ENCODE data around the gene PPEF1.
"Not testable (repeated sequence)": the region's sequence is repeated elsewhere in the genome, so short reads cannot be mapped to it uniquely, and the experiment has no call there.

Gene PPEF1

DNA sequence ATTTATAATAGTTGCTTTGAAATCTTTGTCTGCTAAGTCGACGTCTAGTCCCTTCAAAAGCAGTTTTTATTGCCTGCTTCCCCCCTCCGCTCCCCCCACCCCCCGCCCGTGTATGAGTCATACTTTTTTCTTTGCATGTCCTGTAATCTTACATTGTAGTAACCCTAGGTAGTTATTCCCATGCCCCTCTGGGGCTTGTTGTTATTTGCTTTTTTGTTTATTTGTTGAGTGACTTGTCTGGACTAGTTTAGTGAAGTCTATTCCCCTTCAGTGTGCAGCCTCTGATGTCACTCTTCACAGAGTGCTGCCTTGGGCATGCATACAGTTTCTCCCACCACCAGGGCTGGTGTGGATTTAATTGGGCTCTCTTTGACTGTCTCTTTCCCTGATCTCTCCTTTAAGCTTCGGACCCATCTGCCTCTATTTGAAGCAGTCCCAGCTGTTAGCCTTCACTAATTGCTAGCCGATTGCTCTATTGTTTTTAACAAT lies 86.2 kb downstream of the PPEF1 start:
- no peak for DNase-seq (ENCODE audit: low read depth)

DNA sequence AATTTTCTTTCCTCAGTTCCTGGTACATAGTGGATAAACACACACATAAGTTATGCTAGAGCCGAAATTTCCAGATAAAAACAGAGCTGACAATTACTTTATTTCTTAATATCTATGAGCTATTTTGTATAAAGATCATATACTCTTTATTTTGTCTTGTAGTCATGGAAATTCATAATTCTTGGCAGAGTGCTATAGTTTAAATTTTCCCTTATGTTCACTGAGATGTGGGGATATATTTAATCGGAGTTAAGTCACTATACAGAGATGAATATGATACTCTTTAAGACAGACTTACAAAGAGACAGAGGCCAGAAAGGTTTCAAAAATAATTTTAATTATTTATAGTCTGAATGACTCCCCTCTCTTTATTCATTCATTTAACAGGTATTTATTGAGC lies 89.7 kb downstream of the PPEF1 start:
- DNase-seq (ENCODE audit: low read depth) = no peak

DNA sequence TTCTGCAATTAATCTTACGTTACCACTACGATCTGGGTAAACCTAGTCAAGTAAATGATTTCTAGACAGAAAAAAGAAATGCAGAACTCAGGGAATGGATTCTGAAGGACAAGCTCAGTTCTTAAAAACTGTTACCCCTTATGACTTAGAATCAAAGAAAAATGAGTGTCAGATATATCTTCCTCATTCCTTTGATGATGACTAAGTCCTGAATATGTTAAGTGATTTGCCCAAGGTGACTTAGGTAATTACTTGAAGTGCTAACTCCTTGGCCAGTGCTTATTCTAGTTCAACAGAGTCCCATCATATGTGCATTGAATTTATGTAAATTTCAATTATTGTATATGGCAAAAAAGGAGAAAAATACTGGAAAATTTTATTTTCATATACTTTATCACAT lies 92.5 kb downstream of the PPEF1 start:
- DNase-seq (ENCODE audit: low read depth) = no peak

DNA sequence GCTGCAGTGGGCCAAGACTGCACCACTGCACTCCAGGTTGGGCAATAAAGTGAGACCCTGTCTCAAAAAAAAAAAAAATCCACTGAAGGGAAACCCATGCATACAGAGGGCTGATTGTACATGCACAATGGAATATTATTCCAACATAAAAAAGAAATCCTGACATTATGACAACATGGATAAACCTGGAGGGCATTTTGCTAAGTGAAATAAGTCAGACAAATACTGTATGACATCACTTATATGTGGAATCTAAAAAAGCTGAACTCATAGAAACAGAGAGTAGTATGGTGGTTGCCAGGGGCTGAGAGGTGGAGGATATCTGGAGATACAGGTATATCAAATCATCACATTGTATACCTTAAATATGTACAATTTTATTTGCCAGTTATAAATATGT lies 102.2 kb downstream of the PPEF1 start:
- DNase-seq (ENCODE audit: low read depth) = no peak

DNA sequence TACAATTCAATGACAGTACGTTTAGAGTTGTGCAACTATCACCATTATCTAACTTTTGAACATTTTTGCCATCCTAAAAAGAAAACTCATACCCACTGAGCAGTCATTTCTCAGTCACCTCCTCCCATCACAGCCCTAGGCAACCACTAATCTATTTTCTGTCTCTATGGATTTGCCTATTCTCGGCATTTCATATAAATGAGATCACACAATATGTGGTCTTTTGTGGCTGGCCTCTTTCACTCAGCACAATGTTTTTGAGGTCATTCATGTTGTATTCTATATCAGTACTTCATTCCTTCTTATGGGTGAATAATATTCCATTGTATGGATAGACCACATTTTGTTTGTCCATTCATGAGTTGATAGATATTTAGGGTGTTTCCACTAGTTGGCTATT lies 103.0 kb downstream of the PPEF1 start:
- no peak for DNase-seq (ENCODE audit: low read depth)

DNA sequence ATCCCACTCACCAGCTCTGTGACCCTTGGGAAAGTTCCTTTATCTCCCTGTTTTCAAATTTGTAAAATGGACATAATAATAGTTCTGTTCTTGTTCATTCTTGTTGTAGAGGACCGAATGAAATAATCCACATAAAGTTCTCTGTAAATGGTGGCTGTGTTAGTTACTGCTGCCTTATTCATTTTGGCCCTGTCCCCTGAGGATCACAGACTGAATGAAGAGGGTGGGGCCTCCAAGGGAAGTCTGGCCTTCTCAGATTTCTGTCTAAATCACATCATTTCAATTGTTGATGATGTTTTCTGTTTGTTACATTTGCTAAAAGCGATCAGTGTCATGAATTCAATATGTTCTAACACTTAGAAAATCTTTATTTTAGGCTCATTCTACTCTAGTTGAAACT lies 117.9 kb downstream of the PPEF1 start:
- DNase-seq (ENCODE audit: low read depth) = no peak

DNA sequence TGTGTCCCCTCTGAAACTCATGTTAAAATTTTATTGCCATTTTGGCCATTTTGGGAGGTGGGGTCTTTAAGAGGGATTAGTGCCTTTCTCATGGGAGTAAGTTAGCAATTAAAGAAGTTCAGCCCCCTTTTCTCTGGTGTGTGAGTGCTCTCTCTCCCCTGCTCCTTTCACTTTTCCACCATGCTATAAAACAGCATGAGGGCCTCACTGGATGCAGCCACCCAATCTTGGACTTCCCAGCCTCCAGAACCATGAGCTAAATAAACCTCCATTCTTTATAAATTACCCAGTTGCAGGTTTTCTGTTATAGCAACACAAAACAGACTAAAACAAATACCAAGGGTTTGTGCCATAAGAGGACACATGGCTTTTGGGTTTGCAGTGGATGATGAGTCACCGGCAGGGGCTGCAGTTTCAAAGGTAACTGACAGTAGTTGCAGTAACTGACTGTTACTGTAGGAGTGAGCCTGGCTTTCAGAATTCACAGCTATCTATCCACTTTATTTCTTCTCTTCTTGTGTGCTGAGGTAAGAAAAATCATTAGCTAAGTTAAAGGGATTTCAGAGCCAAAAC lies 121.5 kb downstream of the PPEF1 start:
- no peak for DNase-seq (ENCODE audit: low read depth)

DNA sequence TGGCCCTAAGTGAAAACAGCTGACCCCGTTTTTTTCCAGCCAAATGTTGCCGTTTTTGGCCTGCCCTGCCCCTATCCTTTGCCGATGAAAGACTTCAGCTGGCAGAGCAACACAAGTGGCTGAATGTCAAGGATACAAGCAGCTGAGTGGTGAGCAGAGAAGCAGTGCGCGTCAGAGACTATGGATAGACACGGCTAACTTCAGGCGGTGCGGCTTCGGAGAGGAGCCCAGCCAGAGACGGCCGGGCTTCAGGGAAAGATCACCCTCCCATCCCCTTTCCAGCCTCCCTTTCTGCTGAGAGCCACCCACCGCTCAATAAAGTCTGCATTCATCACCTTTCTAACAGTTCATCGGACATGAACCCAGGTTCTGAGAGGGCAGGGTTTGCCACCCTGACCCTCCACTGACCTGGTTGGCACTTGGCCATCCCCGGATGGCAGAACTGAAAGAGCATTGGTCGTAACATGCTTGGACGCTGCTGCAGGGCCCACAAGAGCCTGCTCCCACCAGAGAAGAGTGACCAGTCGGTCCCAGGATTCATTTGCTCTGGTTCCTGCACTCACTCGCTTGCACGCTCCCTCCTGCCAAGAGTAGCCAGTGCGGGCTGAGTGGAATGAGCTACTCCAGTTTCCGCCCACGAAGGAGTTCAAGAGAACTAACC lies 125.8 kb downstream of the PPEF1 start:
- no peak for DNase-seq (ENCODE audit: low read depth)

DNA sequence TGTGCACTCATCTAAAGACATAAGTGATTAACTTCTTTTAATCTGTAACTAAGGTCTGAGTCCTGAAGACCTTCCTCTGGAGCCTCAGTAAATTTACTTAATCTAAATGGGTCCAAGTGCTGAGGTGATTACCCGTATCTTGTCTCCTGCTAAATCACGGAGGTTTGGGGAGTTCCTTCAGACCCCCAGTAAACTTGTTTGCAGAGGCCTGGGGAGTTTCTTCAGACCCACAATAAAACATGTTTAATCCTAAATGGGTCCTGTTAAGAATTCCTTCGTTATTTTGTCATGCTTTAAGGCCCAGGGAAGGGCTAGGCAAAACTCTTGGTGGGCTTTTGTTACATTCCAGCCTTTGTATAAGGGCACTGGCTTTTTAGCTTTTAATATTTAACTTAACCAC lies 140.5 kb downstream of the PPEF1 start:
- not testable (repeated sequence) for DNase-seq (ENCODE audit: low read depth)

DNA sequence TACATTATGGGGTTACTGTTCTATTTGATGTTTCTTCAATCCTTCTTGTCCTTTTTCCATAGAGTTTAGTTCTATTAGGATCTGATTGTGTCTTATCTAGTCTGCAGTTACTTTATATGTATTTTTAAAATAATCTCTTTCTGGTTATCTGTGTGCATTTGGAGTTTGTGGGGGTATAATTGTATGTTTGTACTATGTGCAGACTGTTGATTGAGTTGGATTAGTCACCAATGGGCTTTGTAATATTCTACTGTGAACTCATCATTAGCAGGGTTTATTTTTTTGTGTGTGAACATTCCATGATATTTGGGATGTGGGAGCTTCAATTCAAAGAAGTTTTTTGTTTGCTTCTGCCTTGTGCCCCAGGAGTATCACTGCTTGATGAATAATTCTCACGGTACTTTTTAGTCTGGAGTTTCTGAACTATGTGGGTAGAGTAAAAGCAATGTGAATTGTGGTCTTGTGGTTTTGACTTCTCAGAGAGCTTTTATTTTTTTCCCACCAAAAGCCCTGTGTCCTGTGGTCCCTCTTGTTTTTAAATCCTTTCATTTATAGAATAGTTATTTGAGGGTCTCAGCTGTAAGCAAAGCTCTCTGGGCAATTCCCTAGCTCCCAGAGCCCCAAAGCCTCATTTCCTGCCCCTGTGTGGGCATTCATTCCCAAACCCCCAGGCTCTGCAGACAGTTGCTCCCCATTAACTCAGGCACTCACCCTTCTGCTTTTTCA lies 148.6 kb downstream of the PPEF1 start:
- DNase-seq (ENCODE audit: low read depth) = no peak

DNA sequence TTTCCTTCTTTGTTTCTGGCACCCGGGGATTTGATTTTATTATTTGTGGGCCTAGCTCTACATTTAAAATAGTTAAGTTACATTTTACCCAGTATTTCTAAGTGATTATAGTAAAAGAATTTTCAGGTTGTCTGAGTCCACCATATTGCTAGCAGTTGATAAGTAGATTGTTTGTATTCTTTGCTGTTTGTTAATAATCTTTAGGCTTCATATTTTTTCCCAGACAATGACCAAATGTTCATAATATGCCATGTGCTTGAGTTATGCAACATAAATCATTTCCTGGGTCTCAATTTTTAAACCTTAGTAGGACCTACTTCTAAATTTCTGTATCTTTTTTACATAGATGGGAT lies 149.2 kb downstream of the PPEF1 start:
- DNase-seq (ENCODE audit: low read depth) = no peak

DNA sequence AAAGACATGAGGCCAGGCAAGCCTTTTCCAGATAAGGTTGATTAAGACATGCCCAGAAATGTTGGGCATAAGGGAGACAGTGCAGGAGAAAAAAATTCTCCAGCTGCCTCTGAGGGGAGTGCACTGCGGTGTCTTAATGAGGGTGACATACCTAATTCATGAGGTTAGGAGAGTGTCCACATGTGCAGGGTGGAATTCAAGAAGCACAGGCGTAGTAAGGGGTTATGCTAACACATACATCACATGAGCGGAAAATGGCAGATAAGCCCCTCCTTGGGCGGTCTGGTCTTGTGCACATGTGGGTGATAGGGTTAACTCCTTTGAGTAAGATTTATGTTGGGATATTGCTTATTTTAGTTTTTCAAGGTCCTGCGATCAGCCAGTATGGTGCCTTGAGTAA lies 154.1 kb downstream of the PPEF1 start:
- DNase-seq (ENCODE audit: low read depth) = no peak

DNA sequence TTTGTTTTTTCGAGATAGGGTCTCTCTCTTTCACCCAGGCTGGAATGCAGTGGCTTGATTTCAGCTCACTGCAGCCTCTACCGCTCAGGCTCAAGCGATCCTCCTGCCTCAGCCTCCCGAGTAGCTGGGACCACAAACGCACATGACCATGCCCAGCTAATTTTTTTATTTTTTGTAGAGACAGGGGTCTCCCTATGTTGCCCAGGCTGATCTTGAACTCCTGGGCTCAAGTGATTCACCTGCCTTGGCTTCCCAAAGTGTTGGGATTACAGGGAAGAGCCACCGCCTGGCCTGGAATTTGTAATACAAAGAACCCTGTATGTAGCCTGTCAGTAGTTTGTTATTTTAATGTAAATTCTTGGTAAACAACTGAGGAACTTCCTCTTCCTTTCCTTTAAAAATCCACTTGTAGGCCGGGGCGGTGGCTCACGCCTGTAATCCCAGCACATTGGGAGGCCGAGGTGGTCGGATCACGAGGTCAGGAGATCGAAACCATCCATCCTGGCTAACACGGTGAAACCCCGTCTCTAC lies 157.0 kb downstream of the PPEF1 start:
- DNase-seq (ENCODE audit: low read depth) = no peak

DNA sequence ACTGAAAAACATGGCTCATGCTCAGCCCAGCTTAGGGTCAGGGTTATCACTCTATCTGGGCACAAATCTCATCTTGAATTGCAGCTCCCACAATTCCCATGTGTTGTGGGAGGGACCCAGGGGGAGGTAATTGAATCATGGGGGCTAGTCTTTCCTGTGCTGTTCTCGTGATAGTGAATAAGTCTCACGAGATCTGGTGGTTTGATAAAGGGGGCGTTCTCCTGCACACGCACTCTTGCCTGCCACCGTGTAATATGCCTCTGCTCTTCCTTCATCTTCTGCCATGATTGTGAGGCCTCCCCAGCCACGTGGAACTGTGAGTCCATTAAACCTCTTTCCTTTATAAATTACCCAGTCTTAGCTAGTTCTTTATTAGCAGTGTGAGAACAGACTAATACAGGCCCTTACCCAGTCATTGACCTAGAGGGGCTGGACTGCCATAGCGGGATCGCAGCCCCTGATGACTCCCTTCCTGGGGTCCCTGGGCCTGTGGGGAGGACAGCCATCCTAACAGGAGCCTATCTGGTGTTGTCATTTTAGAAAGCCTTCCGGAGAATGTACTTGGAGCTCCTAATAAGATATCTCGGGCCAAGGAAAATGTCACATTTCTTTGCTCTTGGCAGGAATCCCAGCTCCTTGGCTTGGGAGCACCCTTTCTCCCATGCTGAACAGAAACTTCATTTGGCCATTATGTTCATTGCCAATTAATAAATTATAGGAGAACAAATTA lies 163.9 kb downstream of the PPEF1 start:
- no peak for DNase-seq (ENCODE audit: low read depth)

DNA sequence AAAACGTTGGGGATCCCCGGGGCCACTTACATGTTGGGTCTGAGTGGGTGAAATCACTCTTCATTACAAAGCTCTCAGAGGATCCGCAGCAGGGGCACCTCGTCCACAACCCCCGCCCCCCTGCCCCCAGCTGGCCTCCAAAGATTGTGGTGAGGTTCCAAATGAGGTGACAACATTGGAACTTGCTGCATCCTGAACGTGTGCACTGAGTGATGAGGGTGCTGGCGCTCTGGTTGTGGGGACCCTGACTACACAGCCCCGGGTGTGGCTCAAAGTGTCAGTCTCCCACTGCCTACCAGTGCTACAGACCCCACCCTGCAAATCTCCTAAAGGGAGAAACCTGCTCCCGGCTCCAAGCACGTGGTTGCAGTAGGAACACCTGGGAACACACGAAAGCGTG lies 164.5 kb downstream of the PPEF1 start:
- no peak for DNase-seq (ENCODE audit: low read depth)

DNA sequence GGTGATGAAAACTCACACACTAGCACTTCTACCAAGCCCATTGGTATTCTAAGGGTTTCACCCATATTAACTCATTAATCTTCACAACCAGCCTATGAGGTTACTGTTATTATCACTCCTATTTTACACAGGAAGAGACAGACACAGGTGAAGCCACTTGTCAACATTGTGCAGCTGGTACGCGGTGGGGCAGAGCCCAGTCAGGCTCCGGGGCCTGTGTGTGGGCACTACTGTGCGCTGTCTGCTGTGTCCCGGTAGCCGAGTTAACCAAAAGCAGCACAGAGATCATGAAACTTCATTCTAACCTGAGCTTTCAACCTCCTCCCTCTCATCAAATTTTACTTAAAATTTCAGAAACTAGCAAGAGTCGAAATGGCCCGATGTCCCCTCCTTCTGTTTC lies 165.2 kb downstream of the PPEF1 start:
- no peak for DNase-seq (ENCODE audit: low read depth)

DNA sequence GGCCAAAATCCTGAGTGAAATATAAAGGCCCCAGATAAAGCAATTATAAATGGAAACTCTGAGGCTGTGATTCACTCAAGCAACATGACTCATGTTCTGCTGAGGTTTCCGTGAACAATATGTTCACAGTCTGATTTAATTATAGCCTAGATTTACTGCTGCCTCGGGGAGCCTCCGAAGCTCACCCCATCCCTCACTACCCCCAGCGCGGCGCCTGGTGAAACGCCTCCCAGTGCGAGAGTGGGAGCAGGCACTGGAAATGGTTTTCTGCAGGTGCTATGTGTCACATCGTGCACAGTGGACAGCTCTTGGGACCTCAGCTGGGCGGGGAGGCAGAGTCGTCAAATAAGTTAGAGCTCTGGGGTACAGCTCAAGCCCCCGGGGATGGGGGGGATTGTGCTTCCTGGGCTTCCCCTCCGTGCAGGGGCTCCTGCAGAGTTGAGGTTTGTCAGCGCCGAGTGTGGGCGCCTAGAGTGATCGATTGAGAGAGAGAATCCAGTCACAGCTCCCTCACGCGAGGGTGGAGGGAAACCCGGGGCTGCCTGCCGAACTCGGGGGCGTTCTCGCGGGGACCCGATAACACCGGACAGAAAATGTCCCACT lies 165.8 kb downstream of the PPEF1 start:
- DNase-seq (ENCODE audit: low read depth) = no peak

DNA sequence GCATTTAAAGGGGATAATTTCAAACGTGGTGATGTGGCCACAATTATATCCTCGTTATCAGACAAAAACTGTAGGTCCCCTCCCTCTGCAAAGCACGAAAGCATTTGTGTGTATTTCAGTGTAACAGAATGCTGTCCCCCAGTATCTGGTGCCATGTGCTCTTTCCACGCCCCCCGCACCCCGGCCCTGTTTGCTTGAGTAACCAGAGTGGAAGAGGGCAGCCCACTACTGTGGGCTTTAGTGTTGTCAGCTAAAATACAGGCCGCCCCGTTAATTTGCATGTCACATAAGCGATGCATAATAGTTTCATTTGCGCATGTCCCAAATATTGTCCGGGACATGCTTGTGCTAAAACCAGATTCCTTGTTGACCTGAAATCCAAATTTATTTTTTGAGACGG lies 166.4 kb downstream of the PPEF1 start:
- DNase-seq (ENCODE audit: low read depth) = no peak

DNA sequence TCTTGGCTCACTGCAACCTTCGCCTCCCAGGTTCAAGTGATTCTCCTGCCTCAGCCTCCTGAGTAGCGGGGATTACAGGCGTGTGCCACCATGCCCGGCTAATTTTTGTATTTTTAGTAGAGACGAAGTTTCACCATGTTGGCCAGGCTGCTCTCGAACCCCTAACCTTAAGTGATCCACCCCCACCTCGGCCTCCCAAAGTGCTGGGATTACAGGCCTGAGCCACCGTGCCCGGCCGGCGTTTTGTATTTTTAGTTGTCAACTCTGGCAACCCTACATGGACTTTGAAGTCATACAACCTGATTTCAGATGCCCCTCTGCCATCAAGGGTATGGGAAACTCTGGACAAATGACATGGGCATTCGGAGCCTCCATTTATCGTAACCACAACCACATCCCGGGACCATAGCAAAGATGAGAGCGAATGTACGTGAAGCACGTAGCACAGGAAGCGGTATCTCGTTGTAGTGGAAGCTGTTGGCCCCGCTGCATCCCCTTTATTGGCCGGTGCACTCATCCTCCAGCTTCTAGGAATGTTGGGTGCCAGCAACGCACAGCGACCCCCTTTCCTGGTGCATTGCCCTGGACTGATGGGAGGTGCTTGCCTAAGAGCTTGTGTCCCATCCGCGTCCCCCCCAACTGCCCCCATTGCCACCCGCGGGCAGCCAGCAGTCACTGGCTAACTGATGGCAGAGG lies 167.3 kb downstream of the PPEF1 start:
- no peak for DNase-seq (ENCODE audit: low read depth)

DNA sequence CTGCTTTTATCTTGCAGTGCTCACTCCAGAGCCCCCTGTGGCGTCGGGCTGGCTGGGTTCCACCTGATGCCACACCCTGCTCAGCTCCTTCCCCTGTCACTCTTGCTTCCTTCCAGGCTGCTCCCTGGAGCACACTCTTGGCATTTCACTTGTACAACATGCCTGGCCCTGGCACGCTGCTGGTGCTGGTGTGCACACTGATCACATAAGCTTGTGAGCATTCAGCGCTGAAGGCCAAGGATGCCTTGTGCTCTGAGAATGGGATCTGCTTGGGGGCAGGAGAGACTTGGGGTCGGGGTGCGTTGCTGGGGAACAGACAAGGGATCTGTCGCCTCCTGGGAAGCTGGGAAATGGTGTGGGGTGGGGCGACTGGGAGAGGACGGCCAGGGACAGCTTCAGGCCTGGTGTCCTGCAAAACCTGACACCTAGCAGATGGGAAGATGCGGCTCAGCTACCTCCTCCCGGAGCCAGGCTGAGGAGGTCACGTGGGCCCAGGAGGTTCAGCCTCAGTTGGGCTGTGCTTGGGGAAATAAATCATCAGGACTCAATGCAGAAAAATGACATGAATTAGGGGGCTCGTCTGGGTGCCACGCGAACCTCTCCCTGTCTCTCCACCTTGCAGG lies 167.9 kb downstream of the PPEF1 start:
- no peak for DNase-seq (ENCODE audit: low read depth)

DNA sequence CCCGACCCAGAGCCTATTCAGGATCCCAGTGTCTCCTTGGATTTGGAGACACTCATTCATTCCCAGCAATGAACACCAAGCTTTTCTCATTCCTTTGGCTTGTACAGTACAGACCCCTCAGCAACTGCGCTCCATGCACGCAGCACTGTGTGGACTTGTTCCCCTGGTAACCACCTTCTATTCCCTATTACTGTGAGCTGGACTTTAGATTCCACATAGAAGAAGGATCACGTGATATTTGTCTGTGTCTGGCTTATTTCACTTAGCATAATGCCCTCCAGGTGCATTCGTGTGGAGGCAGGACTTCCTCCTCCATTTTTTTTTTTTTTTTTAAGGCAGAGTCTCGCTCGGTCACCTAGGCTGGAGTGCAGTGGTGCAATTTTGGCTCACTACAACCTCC lies 170.0 kb downstream of the PPEF1 start:
- DNase-seq (ENCODE audit: low read depth) = no peak

Data from HS-27A (cell line).